Bone marrow (tissue), 2 donors: ENCODE measurements around the gene PXK.
A peak's percentile ranks its signal among the peaks of the same experiment; 100 is the strongest.
"Not testable (repeated sequence)": the region's sequence is repeated elsewhere in the genome, so short reads cannot be mapped to it uniquely, and the experiment has no call there.

Experiments
- DNase-seq, 2 donors: peaks; one replicate each; lab custom pipeline; 2025; lab: John Stamatoyannopoulos, UW

Gene PXK

DNA sequence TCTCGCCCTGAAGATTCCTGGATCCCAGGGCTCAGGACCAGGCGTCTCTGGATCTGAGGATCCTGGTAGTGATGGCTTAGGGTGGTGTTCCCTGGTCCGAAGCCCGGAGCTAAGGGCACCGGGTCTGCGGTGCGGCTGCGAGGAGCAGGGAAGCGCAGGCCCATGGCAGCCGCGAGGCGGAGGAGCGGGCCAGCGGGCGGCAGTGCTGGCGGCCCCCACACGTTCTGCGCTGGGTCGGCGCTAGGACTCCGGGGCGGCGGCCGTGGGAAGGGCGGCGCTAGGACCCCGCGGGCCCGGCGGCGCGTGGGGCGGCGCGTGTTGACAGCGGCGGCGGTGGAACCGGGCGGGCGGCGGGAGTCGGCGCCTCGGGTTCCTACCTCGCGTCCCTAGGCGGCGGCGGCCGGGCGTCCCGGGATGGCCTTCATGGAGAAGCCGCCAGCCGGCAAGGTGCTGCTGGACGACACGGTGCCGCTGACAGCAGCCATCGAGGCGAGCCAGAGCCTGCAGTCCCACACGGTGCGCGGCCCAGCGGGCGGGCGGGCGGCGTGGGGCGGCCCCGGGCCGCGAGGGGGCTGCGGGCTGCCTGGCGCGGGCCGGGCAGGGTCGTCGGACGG is at the start of gene PXK:
Gene PXK (plus strand): TSS at position 318 of the 614 bp plus-strand sequence. CDS start 97 bp downstream, at position 415.
- DNase-seq = peak; percentile 36 to 59

DNA sequence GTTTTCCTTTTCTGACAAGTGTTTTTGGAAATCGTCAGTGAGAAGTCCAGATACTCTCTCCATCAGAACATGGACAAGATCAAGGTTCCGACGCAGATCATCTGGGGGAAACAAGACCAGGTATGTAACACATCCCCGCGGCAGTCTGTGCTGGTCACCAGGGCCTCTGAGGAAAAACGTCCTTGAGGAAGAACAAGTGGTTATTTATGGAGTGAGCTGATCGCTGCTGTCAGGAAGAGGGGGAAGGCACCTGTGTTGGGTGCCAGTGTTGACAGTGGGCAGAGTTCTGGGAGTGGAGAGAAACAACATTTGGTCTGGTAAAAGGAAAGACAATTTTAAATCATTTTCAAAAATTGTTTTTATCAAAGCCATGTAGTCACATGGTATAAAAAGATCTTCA is 47.4 kb upstream of the PXK start:
- no peak for DNase-seq

DNA sequence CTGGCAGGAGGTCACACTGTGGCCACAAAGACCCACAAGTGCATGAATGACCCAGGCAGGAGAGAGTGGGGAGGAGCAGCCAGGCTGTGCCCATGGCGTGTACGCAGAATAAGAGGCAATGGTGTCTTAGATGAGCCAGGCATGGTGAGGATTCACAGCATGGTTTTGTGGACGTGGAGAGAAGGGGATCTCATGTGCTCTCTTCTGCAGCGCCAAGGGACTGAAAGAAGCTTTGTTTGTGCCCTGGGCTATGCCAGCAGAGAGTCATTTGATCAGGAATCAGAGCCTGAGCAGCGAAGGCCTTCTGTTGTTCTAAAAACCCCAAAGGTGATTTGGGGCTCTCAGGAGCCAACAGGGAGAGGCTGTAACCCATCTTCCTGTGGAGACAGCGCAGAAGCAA is 45.3 kb upstream of the PXK start:
- no peak for DNase-seq

DNA sequence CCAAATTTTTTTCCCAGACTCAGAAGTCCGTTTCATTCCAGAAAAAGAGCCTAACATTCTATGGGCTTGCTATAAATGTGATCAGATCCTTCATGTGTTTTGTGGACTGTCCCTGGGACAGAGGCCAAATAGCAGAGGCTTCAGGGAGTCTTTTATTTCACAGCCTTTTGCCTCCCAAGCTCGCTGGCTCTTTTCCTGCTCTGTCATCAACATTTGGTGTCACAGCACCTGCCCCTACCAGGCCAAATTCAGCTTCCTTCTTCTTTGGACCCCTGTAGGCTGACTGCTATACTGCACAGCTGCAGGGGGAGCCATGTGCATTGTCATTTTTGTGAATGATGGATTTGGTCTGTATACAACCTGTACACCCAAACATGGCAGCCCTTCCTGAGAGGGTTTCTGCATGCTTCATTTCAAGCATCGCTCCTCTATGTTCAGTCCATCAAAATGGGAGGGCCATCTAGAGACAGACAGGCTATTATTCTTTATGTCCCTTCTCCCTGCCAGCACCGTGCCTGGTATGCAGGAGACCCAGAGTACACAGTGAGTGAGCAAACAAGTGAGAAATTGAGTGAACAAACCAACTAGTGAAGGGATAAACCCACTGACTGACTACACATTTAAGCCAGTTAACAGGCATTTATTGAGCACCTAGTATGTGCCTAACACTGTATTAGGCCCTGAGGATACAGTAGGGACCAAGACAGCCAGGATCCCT is 44.5 kb upstream of the PXK start:
- no peak for DNase-seq

- DNase-seq = not testable (repeated sequence)
Measured at GRCh38 chr3:58288964-58289613, 43.6 kb upstream of the PXK start.

- DNase-seq = not testable (repeated sequence)
Measured at GRCh38 chr3:58290446-58290845, 42.2 kb upstream of the PXK start.

- DNase-seq = no peak
Measured at GRCh38 chr3:58291671-58292338, 40.9 kb upstream of the PXK start.

- no peak for DNase-seq
Measured at GRCh38 chr3:58292866-58293265, 39.8 kb upstream of the PXK start.

DNA sequence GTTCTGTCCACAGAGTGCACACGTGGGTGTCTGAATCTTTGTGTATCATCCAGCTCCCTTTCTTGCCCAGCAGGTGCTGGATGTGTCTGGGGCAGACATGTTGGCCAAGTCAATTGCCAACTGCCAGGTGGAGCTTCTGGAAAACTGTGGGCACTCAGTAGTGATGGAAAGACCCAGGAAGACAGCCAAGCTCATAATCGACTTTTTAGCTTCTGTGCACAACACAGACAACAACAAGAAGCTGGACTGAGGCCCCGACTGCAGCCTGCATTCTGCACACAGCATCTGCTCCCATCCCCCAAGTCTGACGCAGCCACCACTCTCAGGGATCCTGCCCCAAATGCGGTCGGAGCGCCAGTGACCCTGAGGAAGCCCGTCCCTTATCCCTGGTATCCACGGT is 39.2 kb upstream of the PXK start:
- no peak for DNase-seq

- no peak for DNase-seq
Measured at GRCh38 chr3:58296269-58296668, 36.4 kb upstream of the PXK start.

DNA sequence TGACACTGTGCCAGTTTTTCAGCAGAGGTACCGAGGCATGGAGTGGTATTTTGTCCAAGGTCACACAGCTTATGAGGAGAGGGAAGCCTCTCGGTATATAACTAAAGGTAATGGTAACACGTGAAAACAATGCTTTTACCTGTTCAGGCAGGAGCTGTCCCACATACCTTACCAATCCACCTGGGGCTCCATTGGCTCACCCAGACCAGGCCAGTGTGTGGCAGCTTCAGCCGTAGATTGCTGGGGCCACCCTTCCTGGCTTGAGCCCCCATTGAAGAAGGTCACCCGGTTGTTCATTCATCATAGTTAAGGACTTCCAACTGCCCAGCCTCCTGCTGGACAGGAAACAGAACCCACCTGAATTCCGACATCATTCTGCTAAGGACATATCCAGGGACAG is 35.8 kb upstream of the PXK start:
- no peak for DNase-seq

DNA sequence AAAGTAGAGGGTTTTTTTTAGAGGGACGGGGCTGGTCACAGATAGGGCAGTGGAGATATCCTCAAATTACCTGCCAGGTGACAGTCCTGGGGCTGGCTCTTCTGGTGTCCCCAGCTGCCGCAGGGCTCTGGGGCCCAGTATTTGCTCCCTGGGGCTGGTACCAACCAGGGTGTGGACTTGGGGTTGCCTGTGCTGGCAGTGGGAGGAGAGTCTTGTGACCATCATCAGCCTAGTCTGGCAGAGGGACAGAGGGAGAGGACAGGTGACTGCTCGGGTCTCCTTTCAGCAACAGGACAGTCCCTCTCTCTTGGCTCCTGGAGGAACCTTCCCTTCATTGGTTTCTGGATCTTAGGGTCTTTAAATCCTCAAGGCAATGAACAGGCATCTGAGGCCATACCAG is 34.5 kb upstream of the PXK start:
- no peak for DNase-seq

DNA sequence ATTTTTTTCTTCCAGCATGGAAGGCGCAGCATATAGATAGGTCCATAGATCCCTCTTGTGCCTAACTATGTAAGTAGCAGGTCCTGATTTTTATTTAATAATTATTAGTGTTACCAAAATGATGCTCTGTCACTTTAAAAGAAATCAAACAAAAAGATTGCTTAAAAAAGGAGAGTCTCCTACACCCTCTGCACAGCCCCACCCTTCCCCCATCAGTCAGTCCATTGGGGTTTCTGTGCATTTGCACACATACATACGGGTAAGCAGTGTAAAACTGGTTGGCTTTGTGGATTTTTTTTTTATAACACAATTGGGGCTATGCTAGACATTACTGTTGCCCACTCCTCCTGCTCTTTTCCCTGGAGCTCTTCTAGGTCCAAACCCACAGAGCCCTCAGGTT is 33.6 kb upstream of the PXK start:
- DNase-seq = no peak

- DNase-seq = peak in 1 of 2 donors; percentile 12
Measured at GRCh38 chr3:58299839-58300516, 32.7 kb upstream of the PXK start.

GRCh38 chr3:58305882-58306711 is 26.6 kb upstream of the PXK start, which contains the start of the genes HTD2 and RPP14:
TSS of gene HTD2 (plus strand) at chr3:58306520. CDS start at chr3:58317614, 11,094 bp downstream.
TSS of gene RPP14 (plus strand) at chr3:58306245. CDS start at chr3:58310330, 4,085 bp downstream.
- peak; percentile 95 to 96 for DNase-seq

GRCh38 chr3:58307639-58308215 is 25.0 kb upstream of the PXK start:
- DNase-seq = peak in 1 of 2 donors; percentile 29

GRCh38 chr3:58308728-58309127 is 24.0 kb upstream of the PXK start:
- DNase-seq = no peak

- DNase-seq = no peak
Measured at GRCh38 chr3:58317811-58318210, 14.9 kb upstream of the PXK start.

- DNase-seq = no peak
Measured at GRCh38 chr3:58321791-58322190, 10.9 kb upstream of the PXK start.

DNA sequence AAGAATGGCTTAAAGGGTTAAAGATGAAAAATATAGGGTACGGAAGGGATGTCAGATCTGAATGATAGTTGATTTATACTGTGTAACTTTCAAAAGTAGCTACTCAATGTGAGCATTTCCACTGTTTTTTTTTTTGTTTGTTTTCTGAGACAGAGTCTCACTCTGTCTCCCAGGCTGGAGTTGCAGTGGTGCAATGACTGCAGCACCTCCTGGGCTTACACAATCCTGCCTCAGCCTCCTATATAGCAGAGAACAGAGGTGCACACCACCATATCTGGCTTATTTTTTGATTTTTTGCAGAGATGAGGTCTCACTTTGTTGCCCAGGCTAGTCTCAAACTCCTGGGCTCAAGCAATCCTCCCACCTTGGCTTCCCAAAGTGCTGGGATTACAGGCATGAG is 9.9 kb upstream of the PXK start:
- no peak for DNase-seq
